Vagina (tissue), 2 donors: ENCODE measurements around the gene CHST12.

ENCODE experiments used
- POLR2A ChIP-seq, 2 donors: fragments of 450-650 bp; IDR thresholded peaks; one replicate each; pipeline ENCODE4 v1.6.1; 2017; ENCODE audit warnings: antibody characterized with exemption in 2 of 2, mild to moderate bottlenecking in 2 of 2, moderate library complexity in 2 of 2
- POLR2AphosphoS5 ChIP-seq, 2 donors: sonication (generic); formaldehyde crosslinking; IDR thresholded peaks; one replicate each; pipeline ENCODE4 v1.9.0; 2017; ENCODE audit warnings: antibody characterized with exemption in 2 of 2, mild to moderate bottlenecking in 2 of 2, low read depth in 1 of 2; ENCODE audit not compliant: insufficient read depth in 1 of 2
- TF ChIP-seq, protein P1 (sequence below), 3 experiments: fragments of 450-650 bp in 2 of 3; fragments of 200-600 bp in 1 of 3; sonication (generic) in 1 of 3; IDR thresholded peaks; one replicate each; pipeline ENCODE4 v1.5.1; 2017 to 2019; ENCODE audit warnings: antibody characterized with exemption in 3 of 3, mild to moderate bottlenecking in 2 of 3, moderate library complexity in 2 of 3

DNA sequence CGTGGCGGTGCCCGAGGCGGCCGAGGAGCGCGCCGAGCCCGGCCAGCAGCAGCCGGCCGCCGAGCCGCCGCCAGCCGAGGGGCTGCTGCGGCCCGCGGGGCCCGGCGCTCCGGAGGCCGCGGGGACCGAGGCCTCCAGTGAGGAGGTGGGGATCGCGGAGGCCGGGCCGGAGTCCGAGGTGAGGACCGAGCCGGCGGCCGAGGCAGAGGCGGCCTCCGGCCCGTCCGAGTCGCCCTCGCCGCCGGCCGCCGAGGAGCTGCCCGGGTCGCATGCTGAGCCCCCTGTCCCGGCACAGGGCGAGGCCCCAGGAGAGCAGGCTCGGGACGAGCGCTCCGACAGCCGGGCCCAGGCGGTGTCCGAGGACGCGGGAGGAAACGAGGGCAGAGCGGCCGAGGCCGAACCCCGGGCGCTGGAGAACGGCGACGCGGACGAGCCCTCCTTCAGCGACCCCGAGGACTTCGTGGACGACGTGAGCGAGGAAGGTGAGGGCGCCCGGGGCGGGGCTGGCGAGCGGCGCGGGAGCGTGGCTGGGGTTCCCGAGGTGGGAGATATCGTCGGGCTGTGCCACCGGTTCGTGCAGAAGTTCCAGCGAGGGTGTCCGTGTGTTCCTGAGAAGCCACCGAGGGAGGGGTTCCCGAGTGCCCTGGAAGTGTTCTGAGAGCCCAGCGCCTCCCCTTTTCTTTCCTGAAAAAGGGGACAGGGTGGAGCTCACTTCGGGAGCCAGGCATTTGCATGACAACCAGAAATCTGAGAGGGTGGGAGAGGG lies 48.3 kb upstream of the CHST12 start:
- no peak for TF ChIP-seq POLR2AphosphoS5 (IDR thresholded peaks at IDR 0.05; ENCODE audit: insufficient read depth in 1 of 2, low read depth in 1 of 2)
- TF ChIP-seq, protein P1, sequence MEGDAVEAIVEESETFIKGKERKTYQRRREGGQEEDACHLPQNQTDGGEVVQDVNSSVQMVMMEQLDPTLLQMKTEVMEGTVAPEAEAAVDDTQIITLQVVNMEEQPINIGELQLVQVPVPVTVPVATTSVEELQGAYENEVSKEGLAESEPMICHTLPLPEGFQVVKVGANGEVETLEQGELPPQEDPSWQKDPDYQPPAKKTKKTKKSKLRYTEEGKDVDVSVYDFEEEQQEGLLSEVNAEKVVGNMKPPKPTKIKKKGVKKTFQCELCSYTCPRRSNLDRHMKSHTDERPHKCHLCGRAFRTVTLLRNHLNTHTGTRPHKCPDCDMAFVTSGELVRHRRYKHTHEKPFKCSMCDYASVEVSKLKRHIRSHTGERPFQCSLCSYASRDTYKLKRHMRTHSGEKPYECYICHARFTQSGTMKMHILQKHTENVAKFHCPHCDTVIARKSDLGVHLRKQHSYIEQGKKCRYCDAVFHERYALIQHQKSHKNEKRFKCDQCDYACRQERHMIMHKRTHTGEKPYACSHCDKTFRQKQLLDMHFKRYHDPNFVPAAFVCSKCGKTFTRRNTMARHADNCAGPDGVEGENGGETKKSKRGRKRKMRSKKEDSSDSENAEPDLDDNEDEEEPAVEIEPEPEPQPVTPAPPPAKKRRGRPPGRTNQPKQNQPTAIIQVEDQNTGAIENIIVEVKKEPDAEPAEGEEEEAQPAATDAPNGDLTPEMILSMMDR (IDR thresholded peaks at IDR 0.05) = no peak
- TF ChIP-seq POLR2A (IDR thresholded peaks at IDR 0.05) = no peak
